GM10248 (cell line): ENCODE measurements around the gene BYSL.
A peak's percentile ranks its signal among the peaks of the same experiment; 100 is the strongest.

Source experiments
- CTCF ChIA-PET: fragments of 300-600 bp; sonication (Branson Sonifier 250); formaldehyde crosslinking; extraction: SDS; loops from one replicate; lab custom pipeline; 2021; ENCODE audit warnings: antibody characterized with exemption; lab: Yijun Ruan, JAX
- POLR2A ChIA-PET: fragments of 350-650 bp; sonication (Branson Sonifier 250); formaldehyde crosslinking; extraction: SDS; loops from one replicate; lab custom pipeline; 2020; ENCODE audit warnings: antibody characterized with exemption; lab: Yijun Ruan, JAX
- DNase-seq: peaks from one replicate; pipeline ENCODE4 v3.0.0; 2012; ENCODE audit errors: extremely low spot score
- TF ChIP-seq, protein P1 (sequence below): IDR thresholded peaks from 2 replicates; pipeline ENCODE4 v1.5.1; 2012; ENCODE audit warnings: mild to moderate bottlenecking, low read depth; ENCODE audit errors: extremely low read depth, missing control alignments, control extremely low read depth

The BYSL gene

DNA sequence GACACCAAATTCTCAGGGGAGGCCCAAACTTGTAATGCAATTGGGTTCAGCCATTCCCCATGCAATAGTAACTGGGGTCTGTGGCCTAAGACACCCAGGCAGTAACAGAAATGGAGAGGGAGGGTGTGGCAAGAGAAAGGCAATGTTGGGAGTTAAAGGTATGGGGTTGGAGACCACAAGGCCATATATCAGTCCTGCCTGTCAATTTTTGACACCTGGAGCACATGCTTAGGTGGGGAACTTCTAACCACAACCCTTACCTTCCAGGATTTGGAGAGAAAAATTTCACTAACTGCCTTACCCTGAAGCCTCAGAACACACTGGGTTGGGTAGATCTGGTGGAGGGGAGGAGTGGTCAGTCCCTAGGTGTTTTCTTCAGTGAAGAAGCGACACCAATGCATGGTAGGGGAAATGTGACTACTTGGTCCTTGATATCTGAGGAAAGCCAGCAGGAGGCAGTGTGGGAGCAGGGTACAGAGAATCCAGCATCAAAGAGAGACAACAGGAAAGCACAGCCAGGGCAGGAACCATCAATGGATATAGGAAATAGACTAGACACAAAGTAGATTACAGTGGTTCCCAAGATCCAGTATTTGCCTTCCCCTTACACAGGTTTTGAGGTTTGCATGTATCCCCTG is 19.3 kb upstream of the BYSL start:
- ChIA-PET POLR2A (no interaction called here), CTCF (interaction anchor here (1.0 to 1.3 kb wide), 4 partner anchors 35 to 143 kb away, joined by 3 to 6 read pairs (median 5); no protein-coding TSS in a partner anchor)
- DNase-seq = peak; percentile 30
- TF ChIP-seq, protein P1, sequence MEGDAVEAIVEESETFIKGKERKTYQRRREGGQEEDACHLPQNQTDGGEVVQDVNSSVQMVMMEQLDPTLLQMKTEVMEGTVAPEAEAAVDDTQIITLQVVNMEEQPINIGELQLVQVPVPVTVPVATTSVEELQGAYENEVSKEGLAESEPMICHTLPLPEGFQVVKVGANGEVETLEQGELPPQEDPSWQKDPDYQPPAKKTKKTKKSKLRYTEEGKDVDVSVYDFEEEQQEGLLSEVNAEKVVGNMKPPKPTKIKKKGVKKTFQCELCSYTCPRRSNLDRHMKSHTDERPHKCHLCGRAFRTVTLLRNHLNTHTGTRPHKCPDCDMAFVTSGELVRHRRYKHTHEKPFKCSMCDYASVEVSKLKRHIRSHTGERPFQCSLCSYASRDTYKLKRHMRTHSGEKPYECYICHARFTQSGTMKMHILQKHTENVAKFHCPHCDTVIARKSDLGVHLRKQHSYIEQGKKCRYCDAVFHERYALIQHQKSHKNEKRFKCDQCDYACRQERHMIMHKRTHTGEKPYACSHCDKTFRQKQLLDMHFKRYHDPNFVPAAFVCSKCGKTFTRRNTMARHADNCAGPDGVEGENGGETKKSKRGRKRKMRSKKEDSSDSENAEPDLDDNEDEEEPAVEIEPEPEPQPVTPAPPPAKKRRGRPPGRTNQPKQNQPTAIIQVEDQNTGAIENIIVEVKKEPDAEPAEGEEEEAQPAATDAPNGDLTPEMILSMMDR = peak; percentile 22

DNA sequence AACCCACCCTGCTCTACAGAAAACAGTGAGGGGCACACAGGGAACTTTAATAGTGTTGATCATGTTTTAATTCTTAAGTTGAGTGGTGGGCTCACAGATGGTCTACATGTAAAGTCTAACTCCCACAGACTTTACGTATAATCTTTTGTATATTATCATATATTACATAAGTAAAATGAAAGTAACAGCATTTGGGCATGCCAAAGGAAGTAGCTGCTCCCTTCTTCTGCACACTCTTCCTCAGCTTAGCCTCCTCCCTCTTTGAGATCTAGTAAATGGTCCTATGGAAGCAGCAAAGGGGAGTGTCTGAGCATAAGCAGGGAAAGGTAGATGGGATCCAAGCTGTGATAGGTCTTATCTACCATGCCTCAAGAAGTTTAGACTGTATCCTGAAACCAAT is 11.6 kb upstream of the BYSL start:
- CTCF ChIA-PET = interaction anchor here (1.2 to 6.6 kb wide), 5 partner anchors 12 to 136 kb away, joined by 3 to 33 read pairs (median 4); partner anchors contain the start of genes BYSL, MED20 and TOMM6
- POLR2A ChIA-PET = no interaction called here
- TF ChIP-seq, protein P1 = no peak
- no peak for DNase-seq

DNA sequence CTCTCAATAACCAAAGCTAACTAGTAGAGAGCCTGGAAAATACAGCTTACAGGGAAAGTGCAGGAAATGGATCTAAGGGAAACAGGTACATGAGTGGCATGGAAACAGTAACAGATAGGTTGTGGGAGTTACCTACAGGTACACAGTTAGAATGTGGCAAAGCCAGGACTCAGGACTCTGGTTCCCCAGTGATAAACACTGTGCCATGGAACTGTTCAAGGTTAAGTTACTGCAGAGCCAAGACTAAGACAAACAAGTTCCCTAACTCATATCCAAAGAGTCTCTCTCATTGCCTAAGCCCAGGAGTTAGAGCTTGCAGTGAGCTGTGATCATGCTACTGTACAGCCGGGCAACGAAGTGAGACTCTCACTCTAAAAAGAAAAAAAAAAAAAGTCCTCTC is 7.0 kb upstream of the BYSL start:
- ChIA-PET CTCF (interaction anchor here (0.8 to 6.6 kb wide), 5 partner anchors 8 to 633 kb away, joined by 3 to 33 read pairs (median 3); partner anchors contain the start of genes BYSL and MED20), POLR2A (no interaction called here)
- no peak for DNase-seq
- TF ChIP-seq, protein P1 = no peak

DNA sequence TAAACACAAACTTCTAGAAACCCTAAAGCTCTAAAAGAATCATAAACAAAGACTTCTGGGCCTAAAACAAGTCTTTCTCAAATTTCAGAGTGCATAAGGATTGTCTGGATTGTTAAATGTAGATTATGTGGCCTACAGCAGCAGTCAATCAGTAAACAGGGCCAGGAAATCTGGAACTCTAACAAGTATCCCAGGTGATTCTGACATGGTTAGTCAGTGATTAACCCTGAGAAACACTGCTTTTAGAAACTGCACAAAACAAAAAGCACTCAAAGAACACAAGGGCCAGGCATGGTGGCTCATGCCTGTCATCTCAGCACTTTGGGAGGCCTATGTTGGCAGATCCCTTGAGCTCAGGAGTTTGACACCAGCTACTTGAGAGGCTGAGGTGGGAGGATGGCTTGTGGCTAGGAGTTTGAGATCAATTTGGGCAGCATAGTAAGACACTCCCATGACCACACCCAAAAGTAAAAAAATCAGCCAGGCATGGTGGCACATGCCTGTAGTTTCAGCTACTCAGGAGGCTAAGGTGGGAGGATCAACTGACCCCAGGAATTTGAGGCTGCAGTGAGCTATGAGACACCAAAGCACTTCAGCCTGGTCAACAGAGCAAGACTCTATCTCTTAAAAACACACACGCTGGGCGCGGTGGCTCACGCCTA is 6.3 kb upstream of the BYSL start:
- POLR2A ChIA-PET = no interaction called here
- TF ChIP-seq, protein P1 = no peak
- DNase-seq = no peak
- CTCF ChIA-PET = interaction anchor here (0.8 to 6.6 kb wide), 8 partner anchors 7 to 632 kb away, joined by 3 to 33 read pairs (median 4); partner anchors contain the start of genes BYSL, MED20 and TOMM6

DNA sequence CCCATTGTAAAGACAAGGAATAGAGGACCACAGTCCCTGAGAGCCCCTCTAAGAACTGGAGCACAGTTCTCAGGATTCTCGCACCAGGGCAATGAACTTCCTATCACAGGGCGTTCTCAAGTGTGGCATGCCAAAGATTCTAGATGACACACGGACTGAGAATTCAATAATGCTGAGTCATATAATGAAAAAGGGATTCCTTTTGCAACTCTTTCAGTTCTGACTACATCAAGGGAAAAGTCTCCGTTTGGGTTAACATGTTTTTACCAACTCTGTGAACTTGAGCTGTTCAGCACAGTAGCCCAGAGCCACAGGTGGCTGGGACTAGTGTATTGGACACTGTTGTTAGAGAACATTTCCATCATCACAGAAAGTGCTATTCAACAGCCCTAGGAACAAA is 3.8 kb upstream of the BYSL start:
- ChIA-PET CTCF (interaction anchor here (1.3 to 1.4 kb wide), 2 partner anchors 12 to 19 kb away, joined by 3 to 4 read pairs; no protein-coding TSS in a partner anchor), POLR2A (interaction anchor here (0.7 to 1.1 kb wide), 2 partner anchors 22 to 57 kb away, joined by 5 to 9 read pairs; no protein-coding TSS in a partner anchor)
- DNase-seq = no peak
- TF ChIP-seq, protein P1 = no peak

DNA sequence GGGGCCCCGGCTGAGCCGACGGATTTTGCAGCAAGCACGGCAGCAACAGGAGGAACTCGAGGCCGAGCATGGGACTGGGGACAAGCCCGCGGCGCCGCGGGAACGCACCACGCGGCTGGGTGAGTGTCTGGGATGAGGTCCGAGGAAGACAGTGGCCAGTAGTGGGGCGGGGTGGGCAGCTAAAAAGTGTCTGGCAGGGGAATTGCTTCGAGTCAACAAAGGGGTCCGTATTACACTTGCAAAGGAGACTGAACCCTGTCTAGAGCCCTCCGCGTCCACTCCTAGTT is 356 bp downstream of the BYSL start:
- POLR2A ChIA-PET = interaction anchor here (0.6 to 1.3 kb wide), 2 partner anchors 26 to 868 kb away, joined by 4 to 5 read pairs; no protein-coding TSS in a partner anchor

More for the DNA sequence above, 356 bp downstream of the BYSL start:
- no peak for DNase-seq
- CTCF ChIA-PET = interaction anchor here (0.9 to 5.8 kb wide), 20 partner anchors 10 to 175 kb away, joined by 3 to 116 read pairs (median 7); partner anchors contain the start of genes CCND3, TOMM6 and USP49
- TF ChIP-seq, protein P1 = no peak
